ENCODE data around the gene EFNA1. TPM values are rescaled to one million over a fixed set of nuclear protein-coding genes. Genes with fewer than 3 reads are reported as not detected.
A peak's percentile ranks its signal among the peaks of the same experiment; 100 is the strongest.

EFNA1 gene
- total RNA-seq, 2 experiments from 2014 or later: not detected

- CTCF ChIA-PET (ENCODE audit: unreplicated experiment): no interaction called here
- intact Hi-C loops (cut with micrococcal nuclease; ENCODE audit: unreplicated experiment): loop anchor here (2.0 kb wide), 1 partner anchor 33 kb away; the partner anchor contains the start of genes KRTCAP2 and TRIM46
- TF ChIP-seq, protein P1, sequence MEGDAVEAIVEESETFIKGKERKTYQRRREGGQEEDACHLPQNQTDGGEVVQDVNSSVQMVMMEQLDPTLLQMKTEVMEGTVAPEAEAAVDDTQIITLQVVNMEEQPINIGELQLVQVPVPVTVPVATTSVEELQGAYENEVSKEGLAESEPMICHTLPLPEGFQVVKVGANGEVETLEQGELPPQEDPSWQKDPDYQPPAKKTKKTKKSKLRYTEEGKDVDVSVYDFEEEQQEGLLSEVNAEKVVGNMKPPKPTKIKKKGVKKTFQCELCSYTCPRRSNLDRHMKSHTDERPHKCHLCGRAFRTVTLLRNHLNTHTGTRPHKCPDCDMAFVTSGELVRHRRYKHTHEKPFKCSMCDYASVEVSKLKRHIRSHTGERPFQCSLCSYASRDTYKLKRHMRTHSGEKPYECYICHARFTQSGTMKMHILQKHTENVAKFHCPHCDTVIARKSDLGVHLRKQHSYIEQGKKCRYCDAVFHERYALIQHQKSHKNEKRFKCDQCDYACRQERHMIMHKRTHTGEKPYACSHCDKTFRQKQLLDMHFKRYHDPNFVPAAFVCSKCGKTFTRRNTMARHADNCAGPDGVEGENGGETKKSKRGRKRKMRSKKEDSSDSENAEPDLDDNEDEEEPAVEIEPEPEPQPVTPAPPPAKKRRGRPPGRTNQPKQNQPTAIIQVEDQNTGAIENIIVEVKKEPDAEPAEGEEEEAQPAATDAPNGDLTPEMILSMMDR (conservative IDR thresholded peaks at IDR 0.05; ENCODE audit: low read length): no peak
- no peak for TF ChIP-seq EZH2phosphoT487 (IDR thresholded peaks at IDR 0.05; ENCODE audit: borderline replicate concordance, low read depth, low read length)
- BruUV-seq (replicated peaks): TSS peak; percentile 90
- Histone ChIP-seq H3K36me3 (ENCODE audit: insufficient read depth, low read length) (peaks cover 13% of the 10 kb centered on the region; the same call in 1 of the 2 replicates), H2AFZ (ENCODE audit: low read length) (peak within 1 kb of the TSS; percentile 93), H3K4me3 (ENCODE audit: low read depth, low read length, poor library complexity, severe bottlenecking) (peak within 1 kb of the TSS; percentile 95), H4K20me1 (ENCODE audit: insufficient read depth, low read length) (no peaks in the 10 kb centered on the region), H3K4me1 (ENCODE audit: insufficient read depth, low read length, poor library complexity, severe bottlenecking) (peaks cover 17% of the 10 kb centered on the region), H3K9me2 (ENCODE audit: insufficient read depth, low read length) (no peaks in the 10 kb centered on the region), H3K4me2 (ENCODE audit: low read length) (peak within 1 kb of the TSS; percentile 92), H3K9me3 (ENCODE audit: low read length) (no peaks in the 10 kb centered on the region), H3K79me2 (ENCODE audit: insufficient read depth, low read depth, low read length) (peaks cover 7% of the 10 kb centered on the region; the same call in 1 of the 2 replicates), H3K27ac (ENCODE audit: low read depth, low read length, poor library complexity, severe bottlenecking) (peak within 1 kb of the TSS; percentile 39)
- POLR2A ChIA-PET: no interaction called here
- DNase-seq (ENCODE audit: low spot score): peak; percentile 87
Measured at GRCh38 chr1:155139895-155140629, 12.4 kb downstream of the EFNA1 start, which contains the start of gene DPM3. Gene DPM3, minus strand, starts transcription at chr1:155140531. Its CDS starts 291 bp downstream, at chr1:155140240.

DNA sequence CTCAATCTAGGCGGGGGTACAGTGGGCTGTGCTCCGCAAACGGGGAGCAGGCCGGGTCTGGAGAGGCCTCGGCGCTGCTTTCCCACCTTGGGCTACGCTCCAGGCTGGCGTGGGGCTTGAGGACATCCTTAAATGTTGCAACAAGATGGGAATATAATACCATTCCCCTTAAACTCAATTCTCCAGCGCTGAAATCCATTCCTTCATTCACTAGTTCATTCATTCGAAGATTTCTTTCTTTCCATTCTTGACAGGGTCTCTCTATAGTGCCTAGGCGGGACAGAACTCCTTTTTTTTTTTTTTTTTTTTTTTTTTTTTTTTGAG lies 12.9 kb downstream of the EFNA1 start:
- Histone ChIP-seq H2AFZ (ENCODE audit: low read length) (peak overlapping the region; percentile 93), H3K9me2 (ENCODE audit: insufficient read depth, low read length) (no peaks in the 10 kb centered on the region), H3K4me2 (ENCODE audit: low read length) (peak overlapping the region; percentile 92), H3K36me3 (ENCODE audit: insufficient read depth, low read length) (peaks cover 13% of the 10 kb centered on the region; the same call in 1 of the 2 replicates), H3K4me3 (ENCODE audit: low read depth, low read length, poor library complexity, severe bottlenecking) (peak overlapping the region; percentile 95), H4K20me1 (ENCODE audit: insufficient read depth, low read length) (no peaks in the 10 kb centered on the region), H3K9me3 (ENCODE audit: low read length) (no peaks in the 10 kb centered on the region), H3K27ac (ENCODE audit: low read depth, low read length, poor library complexity, severe bottlenecking) (no peak overlapping the region), H3K4me1 (ENCODE audit: insufficient read depth, low read length, poor library complexity, severe bottlenecking) (peaks cover 16% of the 10 kb centered on the region), H3K79me2 (ENCODE audit: insufficient read depth, low read depth, low read length) (peaks cover 7% of the 10 kb centered on the region; the same call in 1 of the 2 replicates)
- BruUV-seq (replicated peaks): no TSS peak
- DNase-seq (ENCODE audit: low spot score): no peak
- CTCF ChIA-PET (ENCODE audit: unreplicated experiment): no interaction called here
- no peak for TF ChIP-seq EZH2phosphoT487 (IDR thresholded peaks at IDR 0.05; ENCODE audit: borderline replicate concordance, low read depth, low read length)
- TF ChIP-seq, protein P1 (conservative IDR thresholded peaks at IDR 0.05; ENCODE audit: low read length): no peak
- POLR2A ChIA-PET: interaction anchor here (0.6 kb wide), 1 partner anchor 620 kb away, joined by 3 read pairs; no protein-coding TSS in a partner anchor
- intact Hi-C loops (cut with micrococcal nuclease; ENCODE audit: unreplicated experiment): loop anchor here (2.0 kb wide), 1 partner anchor 32 kb away; the partner anchor contains the start of genes KRTCAP2 and TRIM46

- TF ChIP-seq, protein P1 (conservative IDR thresholded peaks at IDR 0.05; ENCODE audit: low read length): no peak
- no peak for TF ChIP-seq EZH2phosphoT487 (IDR thresholded peaks at IDR 0.05; ENCODE audit: borderline replicate concordance, low read depth, low read length)
- POLR2A ChIA-PET: interaction anchor here (0.6 kb wide), 1 partner anchor 10 kb away, joined by 4 read pairs; no protein-coding TSS in a partner anchor
- no peaks in the 10 kb centered on the region for H3K9me3 ChIP-seq (ENCODE audit: low read length)
- H3K9me2 ChIP-seq (ENCODE audit: insufficient read depth, low read length): no peaks in the 10 kb centered on the region
- H3K79me2 ChIP-seq (ENCODE audit: insufficient read depth, low read depth, low read length): peaks cover 7% of the 10 kb centered on the region; the same call in 1 of the 2 replicates
- CTCF ChIA-PET (ENCODE audit: unreplicated experiment): no interaction called here
- no peak for DNase-seq (ENCODE audit: low spot score)
- no peak overlapping the region for H3K4me3 ChIP-seq (ENCODE audit: low read depth, low read length, poor library complexity, severe bottlenecking)
- no peak overlapping the region; the same call in 1 of the 2 replicates for H2AFZ ChIP-seq (ENCODE audit: low read length)
- peaks cover 13% of the 10 kb centered on the region; the same call in 1 of the 2 replicates for H3K36me3 ChIP-seq (ENCODE audit: insufficient read depth, low read length)
- no peak overlapping the region for H3K27ac ChIP-seq (ENCODE audit: low read depth, low read length, poor library complexity, severe bottlenecking)
- no peak overlapping the region for H3K4me2 ChIP-seq (ENCODE audit: low read length)
- intact Hi-C loops (cut with micrococcal nuclease; ENCODE audit: unreplicated experiment): loop anchor here (2.0 kb wide), 1 partner anchor 31 kb away; the partner anchor contains the start of genes KRTCAP2 and TRIM46
- no peaks in the 10 kb centered on the region for H4K20me1 ChIP-seq (ENCODE audit: insufficient read depth, low read length)
- H3K4me1 ChIP-seq (ENCODE audit: insufficient read depth, low read length, poor library complexity, severe bottlenecking): peaks cover 13% of the 10 kb centered on the region
- BruUV-seq (replicated peaks): no TSS peak
Measured at GRCh38 chr1:155141749-155142148, 14.1 kb downstream of the EFNA1 start.

Measured in OCI-LY7 (cell line).